ENCODE measurements around the gene CTRB1.
"Not testable (repeated sequence)": the region's sequence is repeated elsewhere in the genome, so short reads cannot be mapped to it uniquely, and the experiment has no call there.

CTRB1 gene

DNA sequence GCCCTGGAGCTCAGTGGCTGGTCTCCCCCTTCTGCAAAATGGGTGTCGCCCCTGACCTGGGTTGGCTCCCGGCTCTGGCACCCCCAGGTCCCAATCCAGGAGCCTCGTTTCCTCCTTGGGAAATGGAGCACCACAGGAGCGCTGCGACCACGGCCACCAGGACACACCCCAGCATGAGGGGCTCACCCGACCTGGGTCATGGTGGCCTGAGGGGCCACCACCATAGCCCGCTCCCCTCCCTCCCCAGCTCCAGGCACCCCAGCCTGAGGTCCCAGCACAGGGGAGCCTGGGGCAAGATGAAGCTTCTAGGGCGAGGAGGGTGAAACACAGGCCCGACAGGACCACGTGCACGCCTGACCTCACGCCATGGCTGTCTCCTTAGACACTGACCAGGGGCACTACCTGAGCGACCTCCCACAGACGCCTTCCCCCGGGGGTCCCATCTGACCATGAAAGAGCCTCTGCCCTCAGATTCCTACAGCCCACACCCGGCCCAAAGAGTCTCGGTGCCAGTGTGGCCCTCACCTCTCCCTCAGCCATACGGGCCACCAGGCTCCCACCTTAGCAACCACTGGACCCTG, 20.8 kb downstream of the CTRB1 start:
- no peak for DNase-seq (ENCODE audit: insufficient read length)
- TF ChIP-seq TAF1 (IDR thresholded peaks at IDR 0.05; ENCODE audit: borderline replicate concordance, low read depth, low read length) (no peak), POLR2AphosphoS5 (IDR thresholded peaks at IDR 0.05; ENCODE audit: low read depth, low read length) (no peak), POLR2A (IDR thresholded peaks at IDR 0.05; ENCODE audit: low read depth, low read length) (no peak)
- FAIRE-seq = no peak

DNA sequence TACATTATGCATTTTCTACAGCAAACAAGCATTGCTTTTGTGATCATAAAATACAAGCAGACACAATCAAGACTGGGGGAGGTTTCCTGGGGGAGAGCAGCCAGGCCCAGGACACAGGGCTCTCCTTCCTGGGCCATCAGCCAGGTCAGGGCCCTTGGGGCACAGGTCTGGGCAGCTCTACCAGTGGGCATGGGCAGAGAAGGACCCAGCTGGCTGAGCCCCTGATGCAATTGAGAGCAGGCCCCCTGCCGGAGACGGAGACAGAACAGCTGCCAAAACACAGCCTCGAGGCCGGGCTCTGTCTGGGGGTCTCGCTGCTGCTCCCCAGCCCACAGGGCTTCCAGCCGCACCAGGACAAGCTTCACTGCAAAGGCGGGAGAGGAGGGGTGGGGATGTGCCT, 21.8 kb downstream of the CTRB1 start:
- DNase-seq (ENCODE audit: insufficient read length); FAIRE-seq: not testable (repeated sequence)

GRCh38 chr16:75241412-75241811, 22.6 kb downstream of the CTRB1 start:
- no peak for TF ChIP-seq POLR2A (IDR thresholded peaks at IDR 0.05; ENCODE audit: low read depth, low read length)
- TF ChIP-seq TAF1 (IDR thresholded peaks at IDR 0.05; ENCODE audit: borderline replicate concordance, low read depth, low read length) = no peak
- no peak for TF ChIP-seq POLR2AphosphoS5 (IDR thresholded peaks at IDR 0.05; ENCODE audit: low read depth, low read length)
- FAIRE-seq = no peak
- no peak for DNase-seq (ENCODE audit: insufficient read length)

DNA sequence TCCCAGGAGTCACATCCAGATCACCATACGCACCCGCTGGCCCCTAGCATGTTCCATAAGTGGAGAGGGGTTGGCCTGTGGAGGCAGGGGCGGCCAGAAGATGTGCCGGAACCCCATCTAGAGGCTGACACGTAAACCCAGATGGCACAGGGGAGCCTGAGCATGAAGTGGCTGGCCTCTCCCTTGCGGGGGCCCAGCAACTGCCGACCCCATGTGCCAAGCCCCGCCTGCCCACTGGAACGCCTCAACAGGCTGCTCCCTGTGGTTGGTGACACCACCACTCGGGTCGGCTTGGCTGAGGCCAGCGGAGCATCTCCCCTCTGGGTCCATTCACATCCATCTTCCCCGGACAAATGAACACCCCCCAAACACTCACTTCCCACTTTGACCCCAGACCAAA, 23.2 kb downstream of the CTRB1 start:
- TF ChIP-seq TAF1 (IDR thresholded peaks at IDR 0.05; ENCODE audit: borderline replicate concordance, low read depth, low read length) (no peak), POLR2AphosphoS5 (IDR thresholded peaks at IDR 0.05; ENCODE audit: low read depth, low read length) (no peak), POLR2A (IDR thresholded peaks at IDR 0.05; ENCODE audit: low read depth, low read length) (no peak)
- FAIRE-seq (no peak), DNase-seq (ENCODE audit: insufficient read length) (no peak)

DNA sequence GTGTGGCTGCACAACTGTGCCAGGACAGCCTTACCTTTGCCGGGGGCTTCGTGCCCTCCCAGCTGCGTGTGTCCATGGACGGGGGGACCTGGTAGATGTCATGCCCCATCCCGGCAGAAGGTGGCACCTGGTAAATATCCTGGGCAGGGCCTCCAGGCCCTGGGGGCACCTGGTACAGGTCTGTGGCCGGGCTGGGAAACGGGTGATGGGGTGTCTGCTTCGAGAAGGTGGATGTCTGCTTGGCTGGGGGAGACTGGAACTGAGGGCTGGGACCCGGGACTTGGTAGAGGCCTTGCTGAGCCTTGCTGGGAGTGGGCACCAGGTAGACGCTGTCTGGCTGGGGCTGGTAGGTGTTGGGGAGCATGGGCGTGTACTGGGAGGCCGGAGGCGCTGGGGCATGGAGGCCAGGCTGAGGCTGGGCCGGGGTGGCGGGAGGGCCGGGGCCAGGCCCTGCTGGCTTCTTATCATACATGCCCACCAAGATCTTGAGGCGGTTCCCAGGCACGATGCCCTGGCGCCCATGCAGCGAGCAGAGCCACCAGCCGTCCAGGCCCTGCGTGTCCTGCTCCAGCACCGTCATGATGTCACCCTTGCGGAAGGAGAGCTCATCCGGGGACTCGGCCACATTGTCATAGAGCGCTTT, 23.8 kb downstream of the CTRB1 start:
- FAIRE-seq; DNase-seq (ENCODE audit: insufficient read length): not testable (repeated sequence)

DNA sequence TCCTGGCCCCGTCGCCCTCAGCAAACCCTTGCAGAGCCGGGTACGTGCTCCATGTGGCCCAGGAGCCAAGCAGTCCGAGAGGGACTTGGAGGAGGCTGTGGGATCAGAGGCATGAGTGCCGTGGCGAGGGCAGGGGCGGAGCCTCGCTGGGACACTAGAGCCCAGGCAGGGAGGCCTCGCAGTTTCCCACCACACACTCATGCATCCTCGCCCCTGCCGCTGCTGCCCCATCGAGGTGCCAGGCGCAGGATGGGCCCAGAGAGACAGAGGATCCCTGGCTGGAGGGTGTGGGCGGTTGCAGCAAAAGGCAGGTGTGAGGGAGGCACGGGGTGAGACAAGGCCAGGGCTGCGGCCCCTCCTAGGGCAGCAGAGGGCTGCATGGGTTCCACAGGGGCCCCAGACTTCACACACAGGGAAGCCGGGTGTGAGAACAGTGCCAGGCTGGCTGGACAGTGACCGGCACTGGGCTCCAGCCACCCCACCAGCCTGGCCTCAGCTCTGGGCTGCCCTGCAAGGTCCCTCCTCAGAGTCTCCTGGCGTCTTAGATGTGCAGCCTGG, 25.0 kb downstream of the CTRB1 start:
- DNase-seq (ENCODE audit: insufficient read length) (no peak), FAIRE-seq (no peak)
- TF ChIP-seq POLR2AphosphoS5 (IDR thresholded peaks at IDR 0.05; ENCODE audit: low read depth, low read length) = no peak
- no peak for TF ChIP-seq TAF1 (IDR thresholded peaks at IDR 0.05; ENCODE audit: borderline replicate concordance, low read depth, low read length)
- no peak for TF ChIP-seq POLR2A (IDR thresholded peaks at IDR 0.05; ENCODE audit: low read depth, low read length)

GRCh38 chr16:75244225-75244809, 25.5 kb downstream of the CTRB1 start:
- FAIRE-seq (no peak), DNase-seq (ENCODE audit: insufficient read length) (no peak)
- no peak for TF ChIP-seq POLR2AphosphoS5 (IDR thresholded peaks at IDR 0.05; ENCODE audit: low read depth, low read length)
- no peak for TF ChIP-seq POLR2A (IDR thresholded peaks at IDR 0.05; ENCODE audit: low read depth, low read length)
- TF ChIP-seq TAF1 (IDR thresholded peaks at IDR 0.05; ENCODE audit: borderline replicate concordance, low read depth, low read length) = no peak

GRCh38 chr16:75244844-75245758, 26.3 kb downstream of the CTRB1 start:
- FAIRE-seq = no peak
- TF ChIP-seq POLR2AphosphoS5 (IDR thresholded peaks at IDR 0.05; ENCODE audit: low read depth, low read length) = no peak
- TF ChIP-seq TAF1 (IDR thresholded peaks at IDR 0.05; ENCODE audit: borderline replicate concordance, low read depth, low read length) = no peak
- no peak for TF ChIP-seq POLR2A (IDR thresholded peaks at IDR 0.05; ENCODE audit: low read depth, low read length)
- DNase-seq (ENCODE audit: insufficient read length) = peak; percentile 60

- no peak for DNase-seq (ENCODE audit: insufficient read length)
- no peak for FAIRE-seq
- no peak for TF ChIP-seq POLR2AphosphoS5 (IDR thresholded peaks at IDR 0.05; ENCODE audit: low read depth, low read length)
- TF ChIP-seq TAF1 (IDR thresholded peaks at IDR 0.05; ENCODE audit: borderline replicate concordance, low read depth, low read length) = no peak
- no peak for TF ChIP-seq POLR2A (IDR thresholded peaks at IDR 0.05; ENCODE audit: low read depth, low read length)
These were observed 27.9 kb downstream of the CTRB1 start for GRCh38 chr16:75246504-75247205.

DNA sequence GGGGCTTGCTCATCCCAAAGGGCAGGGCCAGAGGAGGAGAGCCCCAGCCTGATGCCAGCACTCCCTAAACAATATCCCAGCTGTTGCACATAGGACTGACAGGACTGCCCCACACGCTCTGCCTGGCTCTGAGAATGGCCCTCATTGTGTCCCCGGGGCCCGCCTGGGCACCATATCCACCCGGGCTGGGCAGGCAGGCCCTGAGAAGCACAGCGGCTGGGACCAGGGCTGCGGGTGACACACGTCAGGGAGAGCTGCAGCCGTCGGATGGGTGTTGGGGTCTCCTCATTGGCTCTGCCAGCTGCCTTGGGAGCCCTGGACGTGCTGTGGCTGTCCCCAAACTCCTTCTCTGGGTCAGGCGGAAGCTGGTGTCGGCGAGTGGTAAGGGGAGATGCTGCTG, 28.5 kb downstream of the CTRB1 start:
- TF ChIP-seq POLR2A (IDR thresholded peaks at IDR 0.05; ENCODE audit: low read depth, low read length) = no peak
- TF ChIP-seq TAF1 (IDR thresholded peaks at IDR 0.05; ENCODE audit: borderline replicate concordance, low read depth, low read length) = no peak
- no peak for TF ChIP-seq POLR2AphosphoS5 (IDR thresholded peaks at IDR 0.05; ENCODE audit: low read depth, low read length)
- DNase-seq (ENCODE audit: insufficient read length) (no peak), FAIRE-seq (no peak)

DNA sequence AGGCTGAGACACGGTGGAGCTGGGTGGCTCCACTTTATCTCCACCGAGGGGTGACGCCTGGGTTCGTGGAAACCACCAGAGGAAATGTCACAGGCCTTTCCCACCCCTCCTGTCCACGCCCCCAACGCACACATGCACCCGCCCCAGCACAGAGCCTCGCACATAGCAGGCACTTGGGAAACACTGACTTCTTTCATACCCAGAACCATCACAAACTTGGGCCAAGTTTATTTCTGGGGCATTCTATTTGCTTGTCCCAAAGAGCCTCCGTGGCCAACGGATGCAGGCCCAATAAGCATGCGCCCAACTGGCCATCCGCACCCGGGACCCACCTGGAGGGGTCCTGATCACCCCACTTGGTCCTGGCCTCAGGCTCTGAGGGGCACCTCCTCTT, 29.4 kb downstream of the CTRB1 start:
- FAIRE-seq (no peak), DNase-seq (ENCODE audit: insufficient read length) (no peak)
- no peak for TF ChIP-seq POLR2A (IDR thresholded peaks at IDR 0.05; ENCODE audit: low read depth, low read length)
- no peak for TF ChIP-seq POLR2AphosphoS5 (IDR thresholded peaks at IDR 0.05; ENCODE audit: low read depth, low read length)
- TF ChIP-seq TAF1 (IDR thresholded peaks at IDR 0.05; ENCODE audit: borderline replicate concordance, low read depth, low read length) = no peak
